ENCODE measurements around the gene MYPN. TPM values are rescaled to one million over a fixed set of nuclear protein-coding genes. Genes with fewer than 3 reads are reported as not detected.

The MYPN gene
- total RNA-seq, 2 donors from 2014 or later = 0.07 to 0.27 TPM

DNA sequence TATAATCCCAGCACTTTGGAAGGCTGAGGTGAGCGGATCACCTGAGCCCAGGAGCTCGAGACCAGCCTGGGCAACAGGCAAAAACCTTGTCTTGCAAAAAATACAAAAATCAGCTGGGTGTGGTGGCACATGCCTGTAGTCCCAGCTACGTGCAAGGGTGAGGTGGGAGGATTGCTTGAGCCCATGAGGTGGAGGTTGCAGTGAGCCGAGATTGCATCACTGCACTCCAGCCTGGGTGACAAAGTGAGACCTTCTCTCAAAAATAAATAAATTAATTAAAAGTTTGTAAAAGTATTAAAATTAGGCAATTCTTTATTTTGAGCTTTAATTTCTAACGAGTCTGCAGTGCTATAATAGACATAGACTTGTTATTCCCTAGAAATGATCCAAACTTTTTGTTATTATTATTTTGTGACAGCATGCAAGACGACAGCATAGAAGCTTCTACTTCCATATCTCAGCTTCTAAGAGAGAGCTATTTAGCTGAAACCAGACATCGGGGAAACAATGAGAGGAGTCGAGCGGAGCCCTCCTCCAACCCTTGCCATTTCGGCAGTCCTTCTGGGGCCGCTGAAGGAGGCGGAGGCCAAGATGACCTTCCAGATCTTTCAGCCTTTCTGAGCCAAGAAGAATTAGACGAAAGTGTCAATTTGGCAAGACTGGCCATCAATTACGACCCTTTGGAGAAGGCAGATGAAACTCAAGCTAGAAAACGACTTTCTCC, 11.9 kb downstream of the MYPN start:
- intact Hi-C loops (cut with DNase I) = no loop called here
- no peaks in the 10 kb centered on the region for H3K9me3 ChIP-seq
- no peak for DNase-seq
- no peaks in the 10 kb centered on the region for H3K27me3 ChIP-seq
- TF ChIP-seq, protein P1, sequence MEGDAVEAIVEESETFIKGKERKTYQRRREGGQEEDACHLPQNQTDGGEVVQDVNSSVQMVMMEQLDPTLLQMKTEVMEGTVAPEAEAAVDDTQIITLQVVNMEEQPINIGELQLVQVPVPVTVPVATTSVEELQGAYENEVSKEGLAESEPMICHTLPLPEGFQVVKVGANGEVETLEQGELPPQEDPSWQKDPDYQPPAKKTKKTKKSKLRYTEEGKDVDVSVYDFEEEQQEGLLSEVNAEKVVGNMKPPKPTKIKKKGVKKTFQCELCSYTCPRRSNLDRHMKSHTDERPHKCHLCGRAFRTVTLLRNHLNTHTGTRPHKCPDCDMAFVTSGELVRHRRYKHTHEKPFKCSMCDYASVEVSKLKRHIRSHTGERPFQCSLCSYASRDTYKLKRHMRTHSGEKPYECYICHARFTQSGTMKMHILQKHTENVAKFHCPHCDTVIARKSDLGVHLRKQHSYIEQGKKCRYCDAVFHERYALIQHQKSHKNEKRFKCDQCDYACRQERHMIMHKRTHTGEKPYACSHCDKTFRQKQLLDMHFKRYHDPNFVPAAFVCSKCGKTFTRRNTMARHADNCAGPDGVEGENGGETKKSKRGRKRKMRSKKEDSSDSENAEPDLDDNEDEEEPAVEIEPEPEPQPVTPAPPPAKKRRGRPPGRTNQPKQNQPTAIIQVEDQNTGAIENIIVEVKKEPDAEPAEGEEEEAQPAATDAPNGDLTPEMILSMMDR (IDR thresholded peaks at IDR 0.05) = no peak
- no peaks in the 10 kb centered on the region for H3K36me3 ChIP-seq
- no peak overlapping the region for H3K4me3 ChIP-seq
- no peaks in the 10 kb centered on the region for H3K4me1 ChIP-seq
- H3K27ac ChIP-seq = no peak overlapping the region
- no peak overlapping the region for H3K9ac ChIP-seq (ENCODE audit: low read depth in 2 of 2, low read length in 2 of 2)

DNA sequence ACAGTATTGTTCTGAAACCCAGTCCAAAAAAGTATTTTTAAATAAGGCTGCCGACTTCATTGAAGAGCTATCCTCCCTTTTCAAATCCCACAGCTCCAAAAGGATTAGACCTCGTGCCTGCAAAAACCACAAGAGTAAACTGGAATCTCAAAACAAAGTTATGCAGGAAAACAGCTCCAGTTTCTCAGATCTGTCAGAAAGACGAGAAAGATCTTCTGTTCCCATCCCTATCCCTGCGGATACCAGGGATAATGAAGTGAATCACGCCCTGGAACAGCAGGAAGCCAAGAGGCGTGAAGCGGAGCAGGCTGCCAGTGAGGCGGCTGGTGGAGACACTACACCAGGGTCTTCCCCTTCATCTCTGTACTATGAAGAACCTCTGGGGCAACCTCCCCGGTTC, 12.6 kb downstream of the MYPN start:
- Histone ChIP-seq H3K9ac (ENCODE audit: low read depth in 2 of 2, low read length in 2 of 2) (no peak overlapping the region), H3K4me3 (no peak overlapping the region), H3K27ac (no peak overlapping the region), H3K9me3 (no peaks in the 10 kb centered on the region), H3K27me3 (no peaks in the 10 kb centered on the region), H3K36me3 (no peaks in the 10 kb centered on the region), H3K4me1 (no peaks in the 10 kb centered on the region)
- TF ChIP-seq, protein P1 (IDR thresholded peaks at IDR 0.05) = no peak
- intact Hi-C loops (cut with DNase I) = no loop called here
- DNase-seq = no peak

DNA sequence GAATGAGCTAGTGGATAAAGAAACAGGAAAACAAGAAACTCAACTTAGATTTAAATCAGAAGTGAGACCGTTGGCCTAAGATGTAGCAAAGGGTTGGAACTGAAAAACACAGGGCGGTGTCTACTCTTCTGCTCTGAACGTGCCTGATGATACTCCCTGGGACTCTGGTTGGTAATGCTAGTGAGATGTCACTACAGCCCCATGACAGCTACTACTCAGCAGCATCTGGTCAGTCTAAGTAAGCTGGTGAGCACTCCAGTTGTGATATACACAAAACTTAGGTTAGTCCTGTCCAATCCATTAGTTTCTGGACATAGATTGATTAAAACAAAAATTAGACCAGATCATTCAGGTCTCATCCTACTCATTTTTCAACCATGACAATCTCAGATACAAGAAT, 15.4 kb downstream of the MYPN start:
- H3K36me3 ChIP-seq = no peaks in the 10 kb centered on the region
- TF ChIP-seq, protein P1 (IDR thresholded peaks at IDR 0.05) = no peak
- no peak overlapping the region for H3K4me3 ChIP-seq
- no peak overlapping the region for H3K27ac ChIP-seq
- intact Hi-C loops (cut with DNase I) = no loop called here
- no peak overlapping the region for H3K9ac ChIP-seq (ENCODE audit: low read depth in 2 of 2, low read length in 2 of 2)
- H3K27me3 ChIP-seq = no peaks in the 10 kb centered on the region
- DNase-seq = no peak
- H3K9me3 ChIP-seq = no peaks in the 10 kb centered on the region
- H3K4me1 ChIP-seq = no peaks in the 10 kb centered on the region

DNA sequence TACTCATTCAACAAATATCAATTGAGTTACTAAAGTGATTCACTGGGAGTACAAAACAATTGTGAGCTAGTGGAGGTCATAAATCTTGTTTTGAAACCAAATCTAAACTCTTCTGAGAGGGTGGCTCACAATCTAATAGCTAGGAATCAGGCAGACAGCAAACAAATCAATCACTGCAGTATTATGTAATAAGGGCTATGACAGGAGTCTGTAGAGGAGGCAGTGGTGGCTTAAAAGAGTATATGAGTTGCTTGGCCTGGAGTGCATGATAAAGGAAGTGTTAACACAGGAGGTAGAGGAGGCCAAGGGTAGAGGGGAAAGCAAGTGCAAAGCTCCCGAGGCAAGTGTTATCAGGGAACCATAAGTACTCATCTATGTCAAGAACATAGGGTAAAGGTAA, 16.5 kb downstream of the MYPN start:
- Histone ChIP-seq H3K4me3 (no peak overlapping the region), H3K9ac (ENCODE audit: low read depth in 2 of 2, low read length in 2 of 2) (no peak overlapping the region), H3K27me3 (no peaks in the 10 kb centered on the region), H3K9me3 (no peaks in the 10 kb centered on the region), H3K36me3 (no peaks in the 10 kb centered on the region), H3K4me1 (no peaks in the 10 kb centered on the region), H3K27ac (no peak overlapping the region)
- TF ChIP-seq, protein P1 (IDR thresholded peaks at IDR 0.05) = no peak
- intact Hi-C loops (cut with DNase I) = no loop called here
- DNase-seq = no peak

DNA sequence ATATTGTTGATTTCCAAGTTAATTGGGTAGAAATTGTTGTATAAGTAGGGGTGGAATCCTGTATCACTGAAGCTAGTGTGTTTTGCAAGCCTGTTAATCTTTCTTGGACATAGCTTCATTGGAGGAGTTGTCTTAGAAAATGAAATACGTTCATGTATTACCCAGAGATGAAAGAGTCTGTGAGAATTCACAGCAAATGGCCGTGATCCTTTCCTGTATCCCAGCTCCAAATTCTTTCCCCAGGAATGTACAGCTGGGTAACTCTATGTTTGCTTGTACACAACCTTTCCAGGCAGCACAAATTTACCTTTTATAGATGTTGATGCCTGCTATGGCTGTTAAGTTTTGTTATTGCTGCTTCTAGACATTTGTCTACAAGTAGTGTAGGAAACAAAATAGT, 18.7 kb downstream of the MYPN start:
- Histone ChIP-seq H3K4me1 (no peaks in the 10 kb centered on the region), H3K36me3 (no peaks in the 10 kb centered on the region), H3K9me3 (no peaks in the 10 kb centered on the region), H3K27me3 (no peaks in the 10 kb centered on the region), H3K9ac (ENCODE audit: low read depth in 2 of 2, low read length in 2 of 2) (no peak overlapping the region), H3K4me3 (no peak overlapping the region), H3K27ac (no peak overlapping the region)
- intact Hi-C loops (cut with DNase I) = no loop called here
- TF ChIP-seq, protein P1 (IDR thresholded peaks at IDR 0.05) = no peak
- DNase-seq = no peak

Data from colonic mucosa (tissue), 4 donors.